SJCRH30 (cell line): ENCODE measurements around the gene SARS1. TPM values are rescaled to one million over a fixed set of nuclear protein-coding genes. Genes with fewer than 3 reads are reported as not detected.
"Not testable (repeated sequence)": the region's sequence is repeated elsewhere in the genome, so short reads cannot be mapped to it uniquely, and the experiment has no call there.

Experiments used
- DNase-seq, 2 experiments: peaks; one replicate each; pipeline ENCODE4 v3.0.0-alpha.2; 2015 to 2020
- H3K27ac ChIP-seq: fragments of 250-450 bp; sonication (Bioruptor Pico); 2 replicates; pipeline ENCODE4 v1.5.1; 2020; ENCODE audit warnings: mild to moderate bottlenecking, moderate library complexity
- H3K27me3 ChIP-seq: fragments of 250-450 bp; sonication (Bioruptor Pico); 2 replicates; pipeline ENCODE4 v1.5.1; 2020; ENCODE audit warnings: mild to moderate bottlenecking, moderate library complexity
- H3K36me3 ChIP-seq: fragments of 250-450 bp; sonication (Bioruptor Pico); 2 replicates; pipeline ENCODE4 v1.5.1; 2020; ENCODE audit warnings: mild to moderate bottlenecking, moderate library complexity
- H3K4me1 ChIP-seq: fragments of 250-450 bp; sonication (Bioruptor Pico); 2 replicates; pipeline ENCODE4 v1.5.1; 2020; ENCODE audit warnings: mild to moderate bottlenecking, moderate library complexity
- H3K4me3 ChIP-seq: fragments of 250-450 bp; sonication (Bioruptor Pico); 2 replicates; pipeline ENCODE4 v1.5.1; 2020; ENCODE audit warnings: mild to moderate bottlenecking, moderate library complexity
- H3K9me3 ChIP-seq: fragments of 250-450 bp; sonication (Bioruptor Pico); replicated peaks from 2 replicates; pipeline ENCODE4 v1.5.1; 2020; ENCODE audit warnings: mild to moderate bottlenecking, moderate library complexity
- total RNA-seq: library from RNA; depleted of rRNA; stranded (reverse); fragments of >200 nt; shearing (Covaris generic); gene quantifications from 2 replicates; pipeline ENCODE4 v1.2.3, GENCODE V29; 2014

Gene SARS1
- total RNA-seq, 1 experiment from 2014 or later, result 107 TPM

GRCh38 chr1:109201123-109201703 is 12.5 kb upstream of the SARS1 start:
- no peak overlapping the region for H3K27ac ChIP-seq
- DNase-seq, result peak; percentile 80 to 85

GRCh38 chr1:109204484-109204883 is 9.2 kb upstream of the SARS1 start:
- H3K27me3 ChIP-seq, result peaks cover 10% of the 10 kb centered on the region; the same call in 1 of the 2 replicates

More at GRCh38 chr1:109201123-109201703, 12.5 kb upstream of the SARS1 start:
- H3K36me3 ChIP-seq, result no peaks in the 10 kb centered on the region
- no peaks in the 10 kb centered on the region for H3K27me3 ChIP-seq
- no peak overlapping the region for H3K4me3 ChIP-seq
- no peaks in the 10 kb centered on the region for H3K9me3 ChIP-seq
- peaks cover 14% of the 10 kb centered on the region; the same call in 1 of the 2 replicates for H3K4me1 ChIP-seq

DNA sequence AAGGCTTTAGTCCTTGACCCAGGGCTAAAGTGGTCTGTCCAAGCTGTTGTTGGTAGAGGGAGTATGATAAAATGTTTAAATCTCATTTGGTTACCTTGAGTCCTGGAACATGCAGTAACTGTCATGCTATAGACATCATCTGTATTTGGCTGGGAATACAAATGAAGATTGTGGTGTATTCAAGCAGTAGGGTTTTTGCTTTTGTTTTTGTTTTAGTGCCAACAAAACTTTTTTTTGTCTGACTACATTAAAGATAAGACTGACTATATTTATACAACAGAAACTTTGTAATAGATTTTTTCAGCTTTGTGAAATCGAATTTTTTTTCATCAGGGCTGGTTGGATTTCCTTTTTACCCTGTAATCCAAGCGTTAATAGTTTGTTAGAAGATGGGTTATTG is 7.4 kb upstream of the SARS1 start:
- H3K9me3 ChIP-seq, result no peaks in the 10 kb centered on the region
- DNase-seq, result no peak
- H3K4me1 ChIP-seq, result peaks cover 2% of the 10 kb centered on the region; the same call in 1 of the 2 replicates
- H3K27ac ChIP-seq, result no peak overlapping the region
- H3K27me3 ChIP-seq, result peaks cover 10% of the 10 kb centered on the region; the same call in 1 of the 2 replicates
- no peak overlapping the region for H3K4me3 ChIP-seq
- H3K36me3 ChIP-seq, result no peaks in the 10 kb centered on the region

More at GRCh38 chr1:109204484-109204883, 9.2 kb upstream of the SARS1 start:
- no peak for DNase-seq
- peaks cover 3% of the 10 kb centered on the region; the same call in 1 of the 2 replicates for H3K4me1 ChIP-seq
- no peaks in the 10 kb centered on the region for H3K9me3 ChIP-seq
- H3K36me3 ChIP-seq, result no peaks in the 10 kb centered on the region
- no peak overlapping the region for H3K27ac ChIP-seq
- no peak overlapping the region for H3K4me3 ChIP-seq

GRCh38 chr1:109207467-109208103 is 6.1 kb upstream of the SARS1 start:
- no peak overlapping the region for H3K27ac ChIP-seq
- H3K36me3 ChIP-seq, result no peaks in the 10 kb centered on the region
- H3K4me3 ChIP-seq, result no peak overlapping the region
- no peaks in the 10 kb centered on the region; the same call in 1 of the 2 replicates for H3K4me1 ChIP-seq
- no peaks in the 10 kb centered on the region for H3K9me3 ChIP-seq
- DNase-seq, result no peak
- peaks cover 10% of the 10 kb centered on the region; the same call in 1 of the 2 replicates for H3K27me3 ChIP-seq

DNA sequence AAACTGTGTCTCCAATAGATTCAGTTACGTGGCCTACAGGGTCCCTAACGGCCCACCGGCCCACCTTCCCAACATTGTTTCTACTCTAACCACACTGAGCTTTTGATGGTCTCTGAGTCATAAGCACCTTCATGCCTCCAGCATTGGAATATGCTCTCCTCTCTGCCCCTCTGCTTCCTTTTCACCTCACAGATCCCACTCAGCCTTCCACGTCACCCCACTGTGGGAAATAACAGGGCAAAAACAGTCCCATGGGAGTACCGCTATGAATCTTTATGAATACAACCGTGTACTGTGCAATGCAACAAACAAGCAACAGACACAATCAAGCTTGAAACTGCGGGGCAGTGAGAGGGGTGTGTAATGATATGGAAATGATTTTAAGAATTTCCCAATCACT is 5.3 kb upstream of the SARS1 start:
- Histone ChIP-seq H3K4me3 (no peak overlapping the region), H3K36me3 (no peaks in the 10 kb centered on the region), H3K27me3 (peaks cover 10% of the 10 kb centered on the region; the same call in 1 of the 2 replicates), H3K9me3 (no peaks in the 10 kb centered on the region), H3K4me1 (no peaks in the 10 kb centered on the region; the same call in 1 of the 2 replicates), H3K27ac (no peak overlapping the region)
- DNase-seq, result no peak

GRCh38 chr1:109208836-109209463 is 4.8 kb upstream of the SARS1 start:
- no peak for DNase-seq
- Histone ChIP-seq H3K4me3 (no peak overlapping the region), H3K27ac (no peak overlapping the region), H3K36me3 (no peaks in the 10 kb centered on the region), H3K9me3 (no peaks in the 10 kb centered on the region), H3K4me1 (no peaks in the 10 kb centered on the region; the same call in 1 of the 2 replicates), H3K27me3 (peaks cover 10% of the 10 kb centered on the region; the same call in 1 of the 2 replicates)

GRCh38 chr1:109210058-109210457 is 3.7 kb upstream of the SARS1 start:
- no peak for DNase-seq
- Histone ChIP-seq H3K9me3 (no peaks in the 10 kb centered on the region), H3K4me3 (no peak overlapping the region), H3K27me3 (peaks cover 10% of the 10 kb centered on the region; the same call in 1 of the 2 replicates), H3K27ac (no peak overlapping the region), H3K4me1 (peaks cover under 1% of the 10 kb centered on the region), H3K36me3 (no peaks in the 10 kb centered on the region)

DNA sequence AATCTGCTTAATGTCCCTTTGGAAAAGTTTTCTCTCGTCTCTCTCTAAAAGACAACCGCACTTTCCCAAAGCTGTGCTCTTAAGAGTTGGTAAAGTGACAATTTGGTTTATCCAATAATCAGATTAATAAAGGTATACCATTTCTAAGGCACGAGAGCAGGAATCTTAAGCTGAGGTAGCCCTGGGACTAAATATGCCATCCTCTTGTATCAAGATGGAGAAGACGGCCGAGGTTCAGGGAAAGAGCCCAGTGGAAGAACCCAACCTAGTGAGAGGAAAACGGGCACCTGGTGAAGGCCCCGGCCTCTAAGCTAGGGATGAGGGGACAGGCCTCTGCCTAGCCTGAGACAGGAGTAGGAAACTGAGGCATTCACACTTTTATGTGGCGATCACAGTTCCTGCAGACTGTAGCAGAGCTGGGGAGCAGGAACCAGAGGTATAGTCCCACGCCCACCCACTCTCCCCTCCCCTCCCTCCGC is 334 bp upstream of the SARS1 start:
- DNase-seq, result no peak
- Histone ChIP-seq H3K4me3 (peak overlapping the region; percentile 80), H3K9me3 (no peaks in the 10 kb centered on the region), H3K4me1 (peaks cover 5% of the 10 kb centered on the region), H3K36me3 (peaks cover 3% of the 10 kb centered on the region; the same call in 1 of the 2 replicates), H3K27ac (no peak overlapping the region), H3K27me3 (peaks cover 8% of the 10 kb centered on the region; the same call in 1 of the 2 replicates)

- Histone ChIP-seq H3K27me3 (no peaks in the 10 kb centered on the region), H3K9me3 (no peaks in the 10 kb centered on the region), H3K36me3 (peaks cover 3% of the 10 kb centered on the region; the same call in 1 of the 2 replicates), H3K4me3 (peak overlapping the region; percentile 80), H3K27ac (peak overlapping the region; percentile 49), H3K4me1 (peaks cover 5% of the 10 kb centered on the region)
- peak; percentile 21 to 51 for DNase-seq
These were observed 1.2 kb downstream of the SARS1 start for GRCh38 chr1:109214695-109215623.

DNA sequence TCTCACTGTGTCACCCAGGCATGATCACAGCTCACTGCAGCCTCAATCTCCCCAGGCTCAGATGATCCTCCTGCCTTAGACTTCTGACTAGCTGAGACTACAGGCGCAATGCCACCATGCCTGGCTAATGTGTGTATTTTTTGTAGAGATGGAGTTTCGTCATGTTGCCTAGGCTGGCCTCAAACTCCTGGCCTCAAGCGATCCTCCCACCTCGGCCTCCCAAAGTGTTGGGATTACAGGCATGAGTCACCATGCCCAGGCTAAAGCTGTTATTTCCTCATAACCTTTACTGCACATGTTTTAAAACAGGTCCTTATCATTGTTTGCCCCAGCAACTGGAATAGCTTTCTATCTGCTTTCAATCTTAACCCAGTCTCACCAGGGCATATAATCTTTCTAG is 2.9 kb downstream of the SARS1 start:
- Histone ChIP-seq H3K9me3 (no peaks in the 10 kb centered on the region), H3K4me1 (peaks cover 5% of the 10 kb centered on the region), H3K4me3 (no peak overlapping the region), H3K27ac (no peak overlapping the region), H3K36me3 (peaks cover 7% of the 10 kb centered on the region), H3K27me3 (no peaks in the 10 kb centered on the region)
- no peak for DNase-seq

DNA sequence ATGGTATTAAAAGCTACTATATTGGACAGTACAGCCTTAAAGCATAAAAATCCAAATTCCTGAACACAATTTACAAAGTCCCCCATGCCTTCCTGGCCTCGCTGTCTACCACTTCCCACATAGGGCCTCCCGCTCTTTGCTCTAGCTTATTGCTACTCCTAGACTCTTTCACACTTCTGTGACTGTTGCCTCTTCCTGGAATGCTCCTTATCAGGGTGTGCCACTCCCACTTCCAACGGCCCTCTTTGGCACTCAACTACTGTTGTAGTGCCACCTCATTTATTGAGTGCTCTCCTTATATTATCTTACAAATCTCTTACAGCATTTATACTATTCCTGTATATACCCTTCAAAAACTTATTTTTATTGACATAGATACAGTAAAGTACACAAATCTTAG is 4.8 kb downstream of the SARS1 start:
- H3K9me3 ChIP-seq, result no peaks in the 10 kb centered on the region
- no peaks in the 10 kb centered on the region for H3K27me3 ChIP-seq
- peaks cover 7% of the 10 kb centered on the region for H3K36me3 ChIP-seq
- H3K4me1 ChIP-seq, result peaks cover 5% of the 10 kb centered on the region
- DNase-seq, result no peak
- H3K27ac ChIP-seq, result no peak overlapping the region
- H3K4me3 ChIP-seq, result no peak overlapping the region

GRCh38 chr1:109221201-109221600 is 7.5 kb downstream of the SARS1 start:
- peaks cover 11% of the 10 kb centered on the region for H3K36me3 ChIP-seq
- not testable (repeated sequence) for H3K27me3 ChIP-seq, H3K4me3 ChIP-seq, DNase-seq, H3K9me3 ChIP-seq, H3K27ac ChIP-seq, H3K4me1 ChIP-seq

DNA sequence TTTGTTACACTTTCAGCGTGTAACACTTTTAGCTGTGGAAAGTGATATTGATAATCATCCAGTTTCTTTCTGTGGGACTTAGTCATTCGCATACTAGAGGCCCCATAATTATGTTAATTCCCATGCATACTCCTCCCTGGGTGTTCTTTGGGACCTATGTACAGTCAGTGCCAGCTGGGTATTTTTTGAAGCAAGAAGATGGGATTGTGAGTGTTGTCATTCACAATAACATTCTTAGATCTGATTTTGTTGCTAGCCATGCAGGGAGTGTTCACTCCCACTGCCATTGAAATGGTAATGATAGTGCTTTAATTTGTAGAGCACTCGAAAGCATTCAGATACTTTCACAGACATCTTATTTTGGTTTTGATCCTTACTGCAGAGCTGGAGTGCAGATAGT is 11.6 kb downstream of the SARS1 start:
- Histone ChIP-seq H3K36me3 (peaks cover 33% of the 10 kb centered on the region), H3K27me3 (no peaks in the 10 kb centered on the region), H3K9me3 (no peaks in the 10 kb centered on the region), H3K4me3 (no peak overlapping the region), H3K4me1 (no peaks in the 10 kb centered on the region), H3K27ac (no peak overlapping the region)
- no peak for DNase-seq
